PC-9 (cell line): ENCODE results near the gene DDR1. TPM values are rescaled to one million over a fixed set of nuclear protein-coding genes. Genes with fewer than 3 reads are reported as not detected.

ENCODE experiments used
- BruUV-seq: library from RNA; stranded (reverse); fragments of 400-500 nt; replicated peaks from 2 replicates; lab custom pipeline; 2021; lab: Mats Ljungman, UMichigan
- CTCF ChIA-PET: fragments of 300-600 bp; sonication (Branson Sonifier 250); formaldehyde crosslinking; loops from one replicate; lab custom pipeline; 2022; ENCODE audit warnings: antibody characterized with exemption; lab: Charles Lee
- POLR2A ChIA-PET: fragments of 300-600 bp; sonication (Branson Sonifier 250); formaldehyde crosslinking; loops from one replicate; lab custom pipeline; 2022; ENCODE audit warnings: antibody characterized with exemption; ENCODE audit not compliant: unreplicated experiment; lab: Charles Lee
- DNase-seq, 2 experiments: peaks; one replicate each; pipeline versions ENCODE4 v3.0.0 to v3.0.0-alpha.2; 2015 to 2022; ENCODE audit warnings: mixed read lengths in 1 of 2
- H2AFZ ChIP-seq: fragments of 200-600 bp; sonication (generic); 2 replicates; pipeline ENCODE4 v1.8.1; 2017; ENCODE audit warnings: antibody characterized with exemption
- H3F3A ChIP-seq: fragments of 200-600 bp; sonication (generic); 2 replicates; pipeline ENCODE4 v1.8.1; 2017; ENCODE audit warnings: antibody characterized with exemption, mild to moderate bottlenecking, low read depth; ENCODE audit not compliant: insufficient read depth
- H3K27ac ChIP-seq: fragments of 200-600 bp; sonication (generic); 2 replicates; pipeline ENCODE4 v1.6.1; 2016; ENCODE audit warnings: mixed run types
- H3K27me3 ChIP-seq: fragments of 200-600 bp; sonication (generic); 2 replicates; pipeline ENCODE4 v1.6.1; 2016; ENCODE audit warnings: low read depth, mixed run types; ENCODE audit not compliant: insufficient read depth
- H3K36me3 ChIP-seq: fragments of 200-600 bp; sonication (generic); 2 replicates; pipeline ENCODE4 v1.6.1; 2016; ENCODE audit warnings: low read depth, mixed run types
- H3K4me1 ChIP-seq: fragments of 200-600 bp; sonication (generic); replicated peaks from 2 replicates; pipeline ENCODE4 v1.6.1; 2016; ENCODE audit warnings: mixed run types; ENCODE audit not compliant: insufficient read depth
- H3K4me2 ChIP-seq: fragments of 200-600 bp; sonication (generic); 2 replicates; pipeline ENCODE4 v1.6.1; 2017; ENCODE audit warnings: mixed run types
- H3K4me3 ChIP-seq: fragments of 200-600 bp; sonication (generic); 2 replicates; pipeline ENCODE4 v1.6.1; 2016; ENCODE audit warnings: mixed run types
- H3K79me2 ChIP-seq: fragments of 200-600 bp; sonication (generic); 2 replicates; pipeline ENCODE4 v1.6.1; 2017; ENCODE audit warnings: low read depth, mixed run types
- H3K9me2 ChIP-seq: fragments of 200-600 bp; sonication (generic); 2 replicates; pipeline ENCODE4 v1.8.1; 2017; ENCODE audit warnings: mild to moderate bottlenecking; ENCODE audit not compliant: insufficient read depth
- H3K9me3 ChIP-seq: fragments of 200-600 bp; sonication (generic); 2 replicates; pipeline ENCODE4 v1.8.1; 2016; ENCODE audit warnings: low read depth; ENCODE audit not compliant: insufficient read depth
- H4K20me1 ChIP-seq: fragments of 200-600 bp; sonication (generic); 2 replicates; pipeline ENCODE4 v1.8.1; 2017; ENCODE audit not compliant: insufficient read depth
- EZH2 ChIP-seq: fragments of 200-600 bp; sonication (generic); IDR thresholded peaks from 2 replicates; pipeline ENCODE4 v1.8.0; 2017; ENCODE audit warnings: antibody characterized with exemption, low read depth
- intact Hi-C: fragments of 100-400 bp; cut with micrococcal nuclease; formaldehyde crosslinking; loops from one replicate; pipeline ENCODE4 v1.10.0; 2022; ENCODE audit not compliant: unreplicated experiment
- total RNA-seq: library from RNA; stranded (reverse); gene quantifications from 2 replicates; pipeline ENCODE4 v1.2.3, GENCODE V29; 2021
- TF ChIP-seq, protein P1 (sequence below): fragments of 200-600 bp; sonication (generic); conservative IDR thresholded peaks from 2 replicates; pipeline ENCODE4 v1.6.1; 2017; ENCODE audit warnings: mixed run types, antibody characterized with exemption, mild to moderate bottlenecking, moderate library complexity

Gene DDR1
- total RNA-seq, 1 experiment from 2014 or later = 267 TPM

DNA sequence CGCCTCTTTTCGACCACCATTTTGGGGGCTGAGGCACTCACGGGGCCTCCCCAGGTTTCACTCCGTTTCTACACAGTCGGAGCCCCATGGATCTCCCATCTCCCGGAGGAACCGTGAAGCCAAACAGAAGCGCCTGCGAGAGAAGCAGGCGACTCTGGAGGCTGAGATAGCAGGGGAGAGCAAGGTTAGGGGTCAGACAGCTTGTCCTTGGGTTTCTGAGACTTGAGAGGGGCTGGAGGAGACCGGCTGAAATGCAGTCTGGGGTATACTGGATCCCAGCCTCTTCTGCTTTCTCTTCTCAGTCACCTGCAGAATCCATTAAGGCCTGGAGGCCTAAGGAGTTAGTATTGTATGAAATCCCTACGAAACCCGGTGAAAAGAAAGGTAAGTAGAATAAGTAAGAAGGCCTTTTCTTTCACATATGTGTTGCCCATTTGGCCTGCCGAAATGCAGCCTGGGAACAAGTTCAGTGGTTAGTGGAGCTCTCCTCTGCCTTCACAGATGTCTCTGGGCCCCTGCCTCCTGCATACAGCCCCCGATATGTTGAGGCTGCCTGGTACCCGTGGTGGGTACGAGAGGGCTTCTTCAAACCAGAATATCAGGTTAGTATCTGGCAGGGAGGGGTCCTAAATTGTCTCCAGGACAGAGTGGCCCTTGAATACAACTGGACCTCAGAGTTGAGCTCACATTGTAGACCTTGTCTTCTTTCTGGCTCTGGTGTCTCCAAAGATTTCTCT, 30.7 kb downstream of the DDR1 start:
- TF ChIP-seq, protein P1, sequence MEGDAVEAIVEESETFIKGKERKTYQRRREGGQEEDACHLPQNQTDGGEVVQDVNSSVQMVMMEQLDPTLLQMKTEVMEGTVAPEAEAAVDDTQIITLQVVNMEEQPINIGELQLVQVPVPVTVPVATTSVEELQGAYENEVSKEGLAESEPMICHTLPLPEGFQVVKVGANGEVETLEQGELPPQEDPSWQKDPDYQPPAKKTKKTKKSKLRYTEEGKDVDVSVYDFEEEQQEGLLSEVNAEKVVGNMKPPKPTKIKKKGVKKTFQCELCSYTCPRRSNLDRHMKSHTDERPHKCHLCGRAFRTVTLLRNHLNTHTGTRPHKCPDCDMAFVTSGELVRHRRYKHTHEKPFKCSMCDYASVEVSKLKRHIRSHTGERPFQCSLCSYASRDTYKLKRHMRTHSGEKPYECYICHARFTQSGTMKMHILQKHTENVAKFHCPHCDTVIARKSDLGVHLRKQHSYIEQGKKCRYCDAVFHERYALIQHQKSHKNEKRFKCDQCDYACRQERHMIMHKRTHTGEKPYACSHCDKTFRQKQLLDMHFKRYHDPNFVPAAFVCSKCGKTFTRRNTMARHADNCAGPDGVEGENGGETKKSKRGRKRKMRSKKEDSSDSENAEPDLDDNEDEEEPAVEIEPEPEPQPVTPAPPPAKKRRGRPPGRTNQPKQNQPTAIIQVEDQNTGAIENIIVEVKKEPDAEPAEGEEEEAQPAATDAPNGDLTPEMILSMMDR = no peak
- TF ChIP-seq EZH2 = no peak
- Histone ChIP-seq H3K79me2 (no peaks in the 10 kb centered on the region), H3K4me2 (peak overlapping the region; percentile 90), H3K4me3 (peak overlapping the region; percentile 84), H4K20me1 (no peaks in the 10 kb centered on the region), H3F3A (peaks cover 19% of the 10 kb centered on the region; the same call in 1 of the 2 replicates), H2AFZ (peak overlapping the region; percentile 98), H3K36me3 (no peaks in the 10 kb centered on the region), H3K27me3 (no peaks in the 10 kb centered on the region), H3K9me3 (no peaks in the 10 kb centered on the region), H3K9me2 (no peaks in the 10 kb centered on the region), H3K27ac (peak overlapping the region; percentile 46; the same call in 1 of the 2 replicates), H3K4me1 (peaks cover 17% of the 10 kb centered on the region)
- peak in 1 of 2 experiments; percentile 14 for DNase-seq
- POLR2A ChIA-PET = interaction anchor here (0.6 kb wide), 1 partner anchor 185 kb away, joined by 4 read pairs; no protein-coding TSS in a partner anchor
- intact Hi-C loops = loop anchor here (1.0 to 10.0 kb wide), 11 partner anchors 30 to 450 kb away; partner anchors contain the start of gene DDR1
- CTCF ChIA-PET = interaction anchor here (0.9 to 5.7 kb wide), 7 partner anchors 30 to 200 kb away, joined by 3 to 69 read pairs (median 11); partner anchors contain the start of gene PSORS1C1
- BruUV-seq = no TSS peak

DNA sequence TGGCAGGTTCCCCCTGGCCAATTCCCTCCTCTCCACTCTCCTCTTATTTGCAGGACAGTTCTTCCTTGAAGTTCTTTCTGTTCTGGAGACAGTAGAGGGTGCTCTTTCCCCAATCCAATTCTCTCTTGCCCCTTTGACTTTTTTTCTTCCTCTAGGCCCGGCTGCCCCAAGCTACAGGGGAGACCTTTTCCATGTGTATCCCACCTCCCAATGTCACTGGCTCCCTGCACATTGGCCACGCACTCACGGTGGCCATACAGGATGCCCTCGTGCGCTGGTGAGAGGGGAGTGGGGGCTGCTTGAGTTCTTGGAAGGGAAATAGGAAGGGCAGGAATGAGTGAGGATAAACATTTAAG, 31.2 kb downstream of the DDR1 start:
- intact Hi-C loops = loop anchor here (1.0 to 10.0 kb wide), 9 partner anchors 31 to 449 kb away; partner anchors contain the start of gene DDR1
- ChIA-PET POLR2A (interaction anchor here (0.6 kb wide), 1 partner anchor 185 kb away, joined by 4 read pairs; no protein-coding TSS in a partner anchor), CTCF (interaction anchor here (0.6 to 5.7 kb wide), 9 partner anchors 27 to 199 kb away, joined by 3 to 69 read pairs (median 5); partner anchors contain the start of gene PSORS1C1)
- DNase-seq = peak in 1 of 2 experiments; percentile 45
- Histone ChIP-seq H3K4me1 (peaks cover 17% of the 10 kb centered on the region), H3K79me2 (no peaks in the 10 kb centered on the region), H3K36me3 (no peaks in the 10 kb centered on the region), H3K9me2 (no peaks in the 10 kb centered on the region), H3K27me3 (no peaks in the 10 kb centered on the region), H3K27ac (no peak overlapping the region), H3F3A (peaks cover 17% of the 10 kb centered on the region; the same call in 1 of the 2 replicates), H3K4me2 (peak overlapping the region; percentile 90), H4K20me1 (no peaks in the 10 kb centered on the region), H3K9me3 (no peaks in the 10 kb centered on the region), H2AFZ (no peak overlapping the region), H3K4me3 (no peak overlapping the region)
- TF ChIP-seq EZH2 = no peak
- TF ChIP-seq, protein P1 = peak; percentile 76
- no TSS peak for BruUV-seq

DNA sequence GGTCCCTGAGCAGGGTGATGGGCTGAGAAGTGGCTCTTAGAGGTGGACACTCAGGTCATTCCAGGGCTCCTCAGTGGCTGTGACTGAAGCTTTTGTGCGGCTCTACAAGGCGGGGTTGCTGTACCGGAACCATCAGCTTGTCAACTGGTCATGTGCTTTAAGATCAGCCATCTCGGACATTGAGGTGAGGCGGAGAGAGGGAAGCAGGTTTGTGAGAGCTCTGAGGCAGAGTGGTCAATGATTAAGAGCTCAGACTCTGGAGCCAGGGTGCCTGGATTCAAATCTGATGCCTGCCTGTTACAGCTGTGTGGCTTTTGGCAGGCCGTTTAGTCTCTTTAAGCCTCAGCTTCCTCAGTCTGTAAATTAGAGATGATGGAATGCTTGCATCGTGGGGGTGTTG, 32.7 kb downstream of the DDR1 start:
- H3K4me1 ChIP-seq = peaks cover 23% of the 10 kb centered on the region
- H4K20me1 ChIP-seq = no peaks in the 10 kb centered on the region
- DNase-seq = no peak
- H3K27ac ChIP-seq = no peak overlapping the region
- H3K9me3 ChIP-seq = no peaks in the 10 kb centered on the region
- no peak for TF ChIP-seq EZH2
- TF ChIP-seq, protein P1 = no peak
- no peak overlapping the region for H2AFZ ChIP-seq
- H3F3A ChIP-seq = peaks cover 14% of the 10 kb centered on the region; the same call in 1 of the 2 replicates
- no peak overlapping the region for H3K4me3 ChIP-seq
- no peaks in the 10 kb centered on the region for H3K79me2 ChIP-seq
- POLR2A ChIA-PET = no interaction called here
- no peaks in the 10 kb centered on the region for H3K36me3 ChIP-seq
- CTCF ChIA-PET = interaction anchor here (2.6 to 5.7 kb wide), 2 partner anchors 153 to 170 kb away, joined by 15 to 69 read pairs; no protein-coding TSS in a partner anchor
- intact Hi-C loops = loop anchor here (10.0 kb wide), 1 partner anchor 448 kb away; no protein-coding TSS in a partner anchor
- no peak overlapping the region for H3K4me2 ChIP-seq
- no TSS peak for BruUV-seq
- no peaks in the 10 kb centered on the region for H3K9me2 ChIP-seq
- H3K27me3 ChIP-seq = no peaks in the 10 kb centered on the region
